Mesendoderm (in vitro differentiated cells): ENCODE data around the gene RAB9B.

Source experiments
- DNase-seq: peaks from one replicate; pipeline ENCODE4 v3.0.0; 2013
- H2AK5ac ChIP-seq: 2 replicates; pipeline ENCODE4 v1.6.1; 2013; ENCODE audit warnings: low read length, inconsistent platforms
- H2BK120ac ChIP-seq: 2 replicates; pipeline ENCODE4 v1.6.1; 2013; ENCODE audit warnings: low read depth, mild to moderate bottlenecking, low read length, moderate library complexity, mixed read lengths
- H2BK15ac ChIP-seq: replicated peaks from 2 replicates; pipeline ENCODE4 v1.6.1; 2013; ENCODE audit warnings: low read depth, mild to moderate bottlenecking, moderate library complexity
- H2BK5ac ChIP-seq: 2 replicates; pipeline ENCODE4 v1.6.1; 2013; ENCODE audit warnings: low read length, inconsistent platforms
- H3K18ac ChIP-seq: 2 replicates; pipeline ENCODE4 v1.6.1; 2013; ENCODE audit warnings: mild to moderate bottlenecking, low read length, mixed read lengths
- H3K23ac ChIP-seq: one replicate; pipeline ENCODE4 v1.6.1; 2013; ENCODE audit warnings: low read length
- H3K27ac ChIP-seq: 2 replicates; pipeline ENCODE4 v1.5.1; 2013; ENCODE audit warnings: low read depth, mild to moderate bottlenecking, inconsistent platforms, low read length, moderate library complexity
- H3K27me3 ChIP-seq: 2 replicates; pipeline ENCODE4 v1.6.1; 2013; ENCODE audit warnings: low read length, control low read depth, mild to moderate bottlenecking, inconsistent platforms; ENCODE audit not compliant: insufficient read depth, poor library complexity
- H3K36me3 ChIP-seq: 2 replicates; pipeline ENCODE4 v1.6.1; 2013; ENCODE audit warnings: low read length, inconsistent platforms; ENCODE audit not compliant: control insufficient read depth, insufficient read depth
- H3K4ac ChIP-seq: one replicate; pipeline ENCODE4 v1.6.1; 2013; ENCODE audit warnings: low read depth, mild to moderate bottlenecking, low read length, moderate library complexity
- H3K4me1 ChIP-seq: 2 replicates; pipeline ENCODE4 v1.6.1; 2013; ENCODE audit warnings: low read depth, low read length, inconsistent platforms; ENCODE audit not compliant: control insufficient read depth
- H3K4me2 ChIP-seq: 2 replicates; pipeline ENCODE4 v1.6.1; 2013; ENCODE audit warnings: low read length
- H3K4me3 ChIP-seq: 2 replicates; pipeline ENCODE4 v1.5.1; 2013; ENCODE audit warnings: mild to moderate bottlenecking, low read length
- H3K56ac ChIP-seq: one replicate; pipeline ENCODE4 v1.6.1; 2013; ENCODE audit warnings: low read length
- H3K79me1 ChIP-seq: 2 replicates; pipeline ENCODE4 v1.6.1; 2013; ENCODE audit warnings: low read length, inconsistent platforms
- H3K79me2 ChIP-seq: 2 replicates; pipeline ENCODE4 v1.6.1; 2013; ENCODE audit warnings: mild to moderate bottlenecking, low read length; ENCODE audit not compliant: control insufficient read depth, insufficient read depth
- H3K9ac ChIP-seq: 2 replicates; pipeline ENCODE4 v1.6.1; 2013; ENCODE audit warnings: low read length, inconsistent platforms
- H4K5ac ChIP-seq: one replicate; pipeline ENCODE4 v1.6.1; 2013; ENCODE audit warnings: low read length
- H4K8ac ChIP-seq: one replicate; pipeline ENCODE4 v1.6.1; 2013; ENCODE audit warnings: low read depth, mild to moderate bottlenecking, control low read depth, low read length, moderate library complexity
- WGBS: extraction: QIAGEN DNeasy Blood & Tissue Kit; methylation state at CpG from one replicate; pipeline ENCODE4 v1.1.7; 2013; ENCODE audit warnings: low lambda C conversion rate, missing lambda C conversion rate; ENCODE audit not compliant: insufficient coverage; ENCODE audit errors: extremely low coverage; 5-methylcytosine and 5-hydroxymethylcytosine counted together

Gene RAB9B

DNA sequence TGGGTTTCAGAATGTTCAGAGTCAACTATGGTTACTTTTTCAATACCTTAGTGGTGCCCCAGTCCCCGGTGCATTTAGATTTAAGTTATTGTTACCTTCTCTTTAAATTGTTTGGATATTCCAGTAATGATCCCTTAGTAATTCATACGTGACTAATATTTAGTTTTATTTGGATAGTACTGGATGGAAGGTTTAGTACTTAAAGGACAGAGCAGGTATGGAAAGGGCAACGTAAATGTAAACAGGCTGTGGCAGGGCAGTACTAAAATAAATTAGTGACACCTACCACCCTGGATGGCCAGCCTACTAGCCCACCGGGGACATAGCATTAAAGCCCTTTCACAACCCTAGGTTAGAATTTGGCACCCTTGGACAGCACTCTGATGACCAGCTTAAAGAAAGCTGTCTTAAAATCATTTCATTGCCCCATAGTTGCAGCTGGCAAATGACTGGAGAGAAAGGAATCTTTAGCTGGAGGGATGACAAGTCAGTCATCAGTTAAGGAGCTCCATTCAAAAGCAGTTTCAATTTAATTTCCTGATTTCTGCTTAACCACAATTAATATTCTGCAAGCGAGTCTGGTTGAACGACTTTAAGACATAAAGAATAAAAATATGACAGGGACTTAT is 39.0 kb downstream of the RAB9B start:
- no peaks in the 10 kb centered on the region for H3K27me3 ChIP-seq
- H3K9ac ChIP-seq = no peak overlapping the region
- no peaks in the 10 kb centered on the region for H3K4me1 ChIP-seq
- H3K18ac ChIP-seq = no peak overlapping the region
- H3K4me3 ChIP-seq = no peak overlapping the region
- H2BK15ac ChIP-seq = no peak overlapping the region
- H3K79me1 ChIP-seq = no peaks in the 10 kb centered on the region
- H3K4ac ChIP-seq = no peak overlapping the region
- no CpG with 5 or more reads among the region's 6 CpGs for WGBS
- H3K23ac ChIP-seq = no peak overlapping the region
- H3K4me2 ChIP-seq = no peak overlapping the region
- H3K36me3 ChIP-seq = no peaks in the 10 kb centered on the region
- no peaks in the 10 kb centered on the region for H3K79me2 ChIP-seq
- no peak overlapping the region for H2AK5ac ChIP-seq
- H4K5ac ChIP-seq = no peak overlapping the region
- H3K56ac ChIP-seq = no peak overlapping the region
- H4K8ac ChIP-seq = no peak overlapping the region
- H2BK5ac ChIP-seq = no peak overlapping the region
- no peak overlapping the region for H2BK120ac ChIP-seq
- no peak overlapping the region for H3K27ac ChIP-seq
- DNase-seq = no peak

- no peak overlapping the region for H3K27ac ChIP-seq
Measured at GRCh38 chrX:103791826-103792485, 40.1 kb downstream of the RAB9B start.

GRCh38 chrX:103791228-103791627 is 40.8 kb downstream of the RAB9B start:
- no peaks in the 10 kb centered on the region for H3K79me2 ChIP-seq
- H3K56ac ChIP-seq = no peak overlapping the region
- no peak overlapping the region for H3K18ac ChIP-seq
- H2BK120ac ChIP-seq = no peak overlapping the region
- DNase-seq = peak; percentile 84
- H2BK5ac ChIP-seq = no peak overlapping the region
- no peak overlapping the region for H3K4me2 ChIP-seq
- no peak overlapping the region for H2AK5ac ChIP-seq
- no peak overlapping the region for H2BK15ac ChIP-seq
- no peaks in the 10 kb centered on the region for H3K79me1 ChIP-seq
- no peak overlapping the region for H3K27ac ChIP-seq
- no peak overlapping the region for H3K4me3 ChIP-seq
- H3K23ac ChIP-seq = no peak overlapping the region
- no peaks in the 10 kb centered on the region for H3K4me1 ChIP-seq
- no peak overlapping the region for H4K8ac ChIP-seq
- WGBS = no CpG with 5 or more reads among the region's 4 CpGs
- no peak overlapping the region for H3K4ac ChIP-seq
- H3K27me3 ChIP-seq = no peaks in the 10 kb centered on the region
- no peak overlapping the region for H3K9ac ChIP-seq
- no peaks in the 10 kb centered on the region for H3K36me3 ChIP-seq
- no peak overlapping the region for H4K5ac ChIP-seq

More at GRCh38 chrX:103791826-103792485, 40.1 kb downstream of the RAB9B start:
- no peak overlapping the region for H3K4me3 ChIP-seq
- H3K9ac ChIP-seq = no peak overlapping the region
- no peaks in the 10 kb centered on the region for H3K79me2 ChIP-seq
- no peaks in the 10 kb centered on the region for H3K36me3 ChIP-seq
- no peak overlapping the region for H4K8ac ChIP-seq
- no peak overlapping the region for H3K23ac ChIP-seq
- no peak overlapping the region for H2AK5ac ChIP-seq
- WGBS = no CpG with 5 or more reads among the region's 2 CpGs
- H4K5ac ChIP-seq = no peak overlapping the region
- H2BK5ac ChIP-seq = no peak overlapping the region
- no peak overlapping the region for H3K4ac ChIP-seq
- H3K27me3 ChIP-seq = no peaks in the 10 kb centered on the region
- no peak overlapping the region for H2BK120ac ChIP-seq
- no peak overlapping the region for H2BK15ac ChIP-seq
- H3K79me1 ChIP-seq = no peaks in the 10 kb centered on the region
- H3K4me1 ChIP-seq = no peaks in the 10 kb centered on the region
- H3K56ac ChIP-seq = no peak overlapping the region
- DNase-seq = no peak
- H3K4me2 ChIP-seq = no peak overlapping the region
- H3K18ac ChIP-seq = no peak overlapping the region

- H3K4me3 ChIP-seq = no peak overlapping the region
- H3K4me1 ChIP-seq = no peaks in the 10 kb centered on the region
- H3K4ac ChIP-seq = no peak overlapping the region
- no peak overlapping the region for H3K18ac ChIP-seq
- H3K79me2 ChIP-seq = no peaks in the 10 kb centered on the region
- H2AK5ac ChIP-seq = no peak overlapping the region
- no peaks in the 10 kb centered on the region for H3K36me3 ChIP-seq
- H4K8ac ChIP-seq = no peak overlapping the region
- no peak overlapping the region for H3K27ac ChIP-seq
- no peak overlapping the region for H2BK5ac ChIP-seq
- H3K23ac ChIP-seq = no peak overlapping the region
- H3K79me1 ChIP-seq = no peaks in the 10 kb centered on the region
- no peak overlapping the region for H2BK120ac ChIP-seq
- H3K27me3 ChIP-seq = no peaks in the 10 kb centered on the region
- H3K4me2 ChIP-seq = no peak overlapping the region
- no peak for DNase-seq
- no peak overlapping the region for H3K9ac ChIP-seq
- no peak overlapping the region for H2BK15ac ChIP-seq
- no peak overlapping the region for H4K5ac ChIP-seq
- no peak overlapping the region for H3K56ac ChIP-seq
Measured at GRCh38 chrX:103789004-103789403, 43.1 kb downstream of the RAB9B start.

GRCh38 chrX:103783971-103784370 is 48.1 kb downstream of the RAB9B start:
- no peak overlapping the region for H3K18ac ChIP-seq
- H3K4me3 ChIP-seq = no peak overlapping the region
- H2BK120ac ChIP-seq = no peak overlapping the region
- H3K4me2 ChIP-seq = no peak overlapping the region
- no peaks in the 10 kb centered on the region for H3K4me1 ChIP-seq
- H3K4ac ChIP-seq = no peak overlapping the region
- no peaks in the 10 kb centered on the region for H3K79me2 ChIP-seq
- H3K27ac ChIP-seq = no peak overlapping the region
- no peak overlapping the region for H2AK5ac ChIP-seq
- H3K9ac ChIP-seq = no peak overlapping the region
- H2BK5ac ChIP-seq = no peak overlapping the region
- H4K5ac ChIP-seq = no peak overlapping the region
- H4K8ac ChIP-seq = no peak overlapping the region
- no peaks in the 10 kb centered on the region for H3K27me3 ChIP-seq
- no peaks in the 10 kb centered on the region for H3K36me3 ChIP-seq
- DNase-seq = no peak
- no peaks in the 10 kb centered on the region for H3K79me1 ChIP-seq
- no peak overlapping the region for H3K56ac ChIP-seq
- WGBS = no CpG with 5 or more reads among the region's 2 CpGs
- no peak overlapping the region for H3K23ac ChIP-seq
- H2BK15ac ChIP-seq = no peak overlapping the region

GRCh38 chrX:103783196-103783595 is 48.9 kb downstream of the RAB9B start:
- H2BK5ac ChIP-seq = no peak overlapping the region
- H3K4me2 ChIP-seq = no peak overlapping the region
- H3K18ac ChIP-seq = no peak overlapping the region
- no peaks in the 10 kb centered on the region for H3K79me2 ChIP-seq
- no peak overlapping the region for H4K5ac ChIP-seq
- H4K8ac ChIP-seq = no peak overlapping the region
- no peak overlapping the region for H3K56ac ChIP-seq
- no peaks in the 10 kb centered on the region for H3K27me3 ChIP-seq
- no peak overlapping the region for H2AK5ac ChIP-seq
- H3K4me1 ChIP-seq = no peaks in the 10 kb centered on the region
- no peak overlapping the region for H3K27ac ChIP-seq
- H3K9ac ChIP-seq = no peak overlapping the region
- WGBS = no CpG with 5 or more reads among the region's 3 CpGs
- no peak overlapping the region for H3K23ac ChIP-seq
- H2BK15ac ChIP-seq = no peak overlapping the region
- H3K4ac ChIP-seq = no peak overlapping the region
- H3K79me1 ChIP-seq = no peaks in the 10 kb centered on the region
- no peak overlapping the region for H2BK120ac ChIP-seq
- H3K4me3 ChIP-seq = no peak overlapping the region
- no peak for DNase-seq
- no peaks in the 10 kb centered on the region for H3K36me3 ChIP-seq
